Keratinocyte (primary cell): ENCODE results near the gene KLF7.

Source experiments
- EZH2 ChIP-seq: IDR thresholded peaks from one replicate; pipeline ENCODE4 v1.6.1; 2012; ENCODE audit warnings: inconsistent platforms, mild to moderate bottlenecking, low read length, moderate library complexity
- TF ChIP-seq, protein P1 (sequence below), 3 experiments: IDR thresholded peaks in 1 of 3; conservative IDR thresholded peaks in 1 of 3; optimal IDR thresholded peaks in 1 of 3; 2 replicates in 2 of 3; 3 replicates in 1 of 3; pipeline versions ENCODE3 to v1.5.1; 2011; ENCODE audit warnings: low read length in 3 of 3, mild to moderate bottlenecking in 3 of 3, moderate library complexity in 2 of 3, control low read depth in 1 of 3, inconsistent platforms in 1 of 3; ENCODE audit not compliant: insufficient read depth in 2 of 3; ENCODE audit errors: extremely low read depth in 1 of 3

DNA sequence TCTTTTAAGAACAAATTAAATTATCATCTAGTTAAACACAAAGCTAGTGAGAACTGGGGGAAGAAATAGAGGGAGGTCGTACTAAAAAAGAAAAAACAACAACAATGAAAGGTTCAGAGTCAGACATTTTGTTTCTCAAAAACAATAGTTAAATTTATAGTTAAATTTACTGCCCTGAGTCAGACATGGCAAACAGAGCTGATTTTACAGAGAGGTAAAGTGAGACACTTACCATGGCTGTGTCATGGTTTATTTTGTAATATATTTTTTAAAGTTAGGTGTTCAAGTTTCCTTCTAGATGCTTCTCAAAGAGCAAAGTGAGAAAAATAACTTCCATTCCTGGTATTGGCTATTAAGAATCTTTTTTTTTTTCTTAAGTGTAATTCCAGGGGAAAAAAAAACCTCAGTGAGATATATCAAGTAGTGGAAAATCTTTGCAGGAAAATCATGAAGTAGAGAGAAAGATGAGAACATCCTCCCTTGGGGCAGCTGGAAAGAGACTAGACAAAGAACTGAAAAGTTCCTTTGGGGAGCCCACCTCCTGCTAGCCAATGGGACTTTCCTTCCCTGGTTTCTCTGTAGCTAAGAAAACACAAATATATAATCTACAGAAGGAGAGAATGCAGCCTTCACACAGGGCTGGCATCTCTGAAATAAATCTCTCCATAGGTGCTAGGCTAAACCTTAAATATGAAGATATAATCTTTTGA lies 12.3 kb downstream of the KLF7 start:
- TF ChIP-seq, protein P1, sequence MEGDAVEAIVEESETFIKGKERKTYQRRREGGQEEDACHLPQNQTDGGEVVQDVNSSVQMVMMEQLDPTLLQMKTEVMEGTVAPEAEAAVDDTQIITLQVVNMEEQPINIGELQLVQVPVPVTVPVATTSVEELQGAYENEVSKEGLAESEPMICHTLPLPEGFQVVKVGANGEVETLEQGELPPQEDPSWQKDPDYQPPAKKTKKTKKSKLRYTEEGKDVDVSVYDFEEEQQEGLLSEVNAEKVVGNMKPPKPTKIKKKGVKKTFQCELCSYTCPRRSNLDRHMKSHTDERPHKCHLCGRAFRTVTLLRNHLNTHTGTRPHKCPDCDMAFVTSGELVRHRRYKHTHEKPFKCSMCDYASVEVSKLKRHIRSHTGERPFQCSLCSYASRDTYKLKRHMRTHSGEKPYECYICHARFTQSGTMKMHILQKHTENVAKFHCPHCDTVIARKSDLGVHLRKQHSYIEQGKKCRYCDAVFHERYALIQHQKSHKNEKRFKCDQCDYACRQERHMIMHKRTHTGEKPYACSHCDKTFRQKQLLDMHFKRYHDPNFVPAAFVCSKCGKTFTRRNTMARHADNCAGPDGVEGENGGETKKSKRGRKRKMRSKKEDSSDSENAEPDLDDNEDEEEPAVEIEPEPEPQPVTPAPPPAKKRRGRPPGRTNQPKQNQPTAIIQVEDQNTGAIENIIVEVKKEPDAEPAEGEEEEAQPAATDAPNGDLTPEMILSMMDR (optimal IDR thresholded peaks at IDR 0.05 in 1 of 3, IDR thresholded peaks at IDR 0.05 in 1 of 3, conservative IDR thresholded peaks at IDR 0.05 in 1 of 3; ENCODE audit: extremely low read depth in 1 of 3, insufficient read depth in 2 of 3, low read length in 3 of 3), result no peak
- TF ChIP-seq EZH2, result no peak
